NCI-H2227 (cell line): ENCODE measurements around the gene GPR15LG.
"Not testable (repeated sequence)": the region's sequence is repeated elsewhere in the genome, so short reads cannot be mapped to it uniquely, and the experiment has no call there.

ENCODE experiments used
- DNase-seq: peaks from one replicate; lab custom pipeline; 2025; ENCODE audit not compliant: unreplicated experiment; lab: John Stamatoyannopoulos, UW

GPR15LG gene

GRCh38 chr10:84164442-84164841, 9.2 kb upstream of the GPR15LG start:
- DNase-seq, result no peak

- DNase-seq, result no peak
Observed at GRCh38 chr10:84166620-84167288, 6.8 kb upstream of the GPR15LG start.

GRCh38 chr10:84167289-84167653, 6.3 kb upstream of the GPR15LG start:
- not testable (repeated sequence) for DNase-seq

GRCh38 chr10:84168382-84168781, 5.2 kb upstream of the GPR15LG start:
- not testable (repeated sequence) for DNase-seq

- DNase-seq, result not testable (repeated sequence)
Observed at GRCh38 chr10:84171237-84171636, 2.4 kb upstream of the GPR15LG start.

GRCh38 chr10:84171700-84172466, 1.7 kb upstream of the GPR15LG start:
- DNase-seq, result not testable (repeated sequence)

GRCh38 chr10:84172467-84173356, 889 bp upstream of the GPR15LG start:
- DNase-seq, result no peak

GRCh38 chr10:84175436-84175835, 1.8 kb downstream of the GPR15LG start:
- no peak for DNase-seq

- DNase-seq, result no peak
Observed at GRCh38 chr10:84176351-84176750, 2.8 kb downstream of the GPR15LG start.

GRCh38 chr10:84176836-84177474, 3.4 kb downstream of the GPR15LG start:
- no peak for DNase-seq

GRCh38 chr10:84177541-84178141, 4.0 kb downstream of the GPR15LG start:
- no peak for DNase-seq

GRCh38 chr10:84178160-84178609, 4.6 kb downstream of the GPR15LG start:
- DNase-seq, result no peak

GRCh38 chr10:84179059-84179710, 5.6 kb downstream of the GPR15LG start:
- DNase-seq, result peak; percentile 38

GRCh38 chr10:84180386-84180785, 6.8 kb downstream of the GPR15LG start:
- DNase-seq, result not testable (repeated sequence)

- DNase-seq, result no peak
Observed at GRCh38 chr10:84181631-84182030, 8.0 kb downstream of the GPR15LG start.

- DNase-seq, result no peak
Observed at GRCh38 chr10:84184517-84184916, 10.9 kb downstream of the GPR15LG start.

- no peak for DNase-seq
Observed at GRCh38 chr10:84185526-84186175, 12.1 kb downstream of the GPR15LG start.

GRCh38 chr10:84188815-84189214, 15.2 kb downstream of the GPR15LG start:
- no peak for DNase-seq

- DNase-seq, result no peak
Observed at GRCh38 chr10:84190621-84191020, 17.0 kb downstream of the GPR15LG start.

GRCh38 chr10:84191106-84191505, 17.5 kb downstream of the GPR15LG start:
- DNase-seq, result no peak
